H1 (cell line): Measurements from ENCODE around the gene TNS1. TPM values are rescaled to one million over a fixed set of nuclear protein-coding genes. Genes with fewer than 3 reads are reported as not detected.

Experiments
- CTCF ChIA-PET: fragments of 300-600 bp; sonication (Branson Sonifier 250); formaldehyde crosslinking; loops from one replicate; lab custom pipeline; 2021; ENCODE audit not compliant: partially characterized antibody; lab: Charles Lee
- POLR2A ChIA-PET: fragments of 300-600 bp; sonication (Branson Sonifier 250); formaldehyde crosslinking; loops from one replicate; lab custom pipeline; 2021; ENCODE audit warnings: inconsistent platforms; ENCODE audit not compliant: partially characterized antibody; lab: Charles Lee
- DNase-seq, 2 experiments: peaks; one replicate each; pipeline versions ENCODE4 v3.0.0 to v3.0.0-alpha.2; 2010 to 2022; ENCODE audit warnings: low spot score in 2 of 2, low read depth in 1 of 2, mixed read lengths in 1 of 2
- FAIRE-seq: peaks from 2 replicates; lab custom pipeline; 2011; peaks lifted over from hg19 to GRCh38; lab: Jason Lieb, UNC
- H2AFZ ChIP-seq: 2 replicates; pipeline ENCODE4 v1.8.1; 2012; ENCODE audit warnings: low read length, inconsistent platforms
- H2AK5ac ChIP-seq: 2 replicates; pipeline ENCODE4 v1.6.1; 2013; ENCODE audit warnings: low read depth, low read length
- H2BK120ac ChIP-seq: replicated peaks from 2 replicates; pipeline ENCODE3; 2013; ENCODE audit warnings: low read depth, low read length, inconsistent platforms
- H2BK12ac ChIP-seq: 2 replicates; pipeline ENCODE4 v1.6.1; 2013; ENCODE audit warnings: low read depth, low read length
- H2BK15ac ChIP-seq: 2 replicates; pipeline ENCODE4 v1.6.1; 2013; ENCODE audit warnings: low read length
- H2BK20ac ChIP-seq: 2 replicates; pipeline ENCODE4 v1.6.1; 2013; ENCODE audit warnings: low read length
- H2BK5ac ChIP-seq: 2 replicates; pipeline ENCODE4 v1.6.1; 2013; ENCODE audit warnings: low read depth, low read length
- H3K14ac ChIP-seq: 2 replicates; pipeline ENCODE4 v1.6.1; 2013; ENCODE audit warnings: inconsistent platforms; ENCODE audit not compliant: insufficient read length
- H3K18ac ChIP-seq: 2 replicates; pipeline ENCODE4 v1.6.1; 2013; ENCODE audit warnings: low read length; ENCODE audit errors: extremely low read depth
- H3K23ac ChIP-seq: 2 replicates; pipeline ENCODE4 v1.6.1; 2013; ENCODE audit warnings: inconsistent platforms; ENCODE audit not compliant: insufficient read length
- H3K23me2 ChIP-seq: 2 replicates; pipeline ENCODE4 v1.6.1; 2013; ENCODE audit warnings: low read depth, low read length
- H3K27ac ChIP-seq: 2 replicates; pipeline ENCODE4 v1.6.1; 2011; ENCODE audit warnings: low read depth, low read length, inconsistent platforms
- H3K27me3 ChIP-seq, 4 experiments: replicated peaks in 1 of 4; 1 replicate in 1 of 4; 2 replicates in 3 of 4; pipeline versions ENCODE4 v1.6.1 to v1.8.1; 2011 to 2013; ENCODE audit warnings: low read length in 3 of 4, mild to moderate bottlenecking in 3 of 4, inconsistent platforms in 2 of 4, mixed read lengths in 2 of 4, moderate library complexity in 1 of 4; ENCODE audit not compliant: control insufficient read depth in 3 of 4, insufficient read depth in 3 of 4; ENCODE audit errors: extremely low read depth in 1 of 4
- H3K36me3 ChIP-seq, 4 experiments: 2 replicates each; pipeline versions ENCODE4 v1.6.1 to v1.8.1; 2011 to 2013; ENCODE audit warnings: mild to moderate bottlenecking in 4 of 4, low read length in 3 of 4, moderate library complexity in 2 of 4, control low read depth in 1 of 4, inconsistent platforms in 1 of 4; ENCODE audit not compliant: insufficient read depth in 4 of 4, control insufficient read depth in 2 of 4
- H3K4ac ChIP-seq: replicated peaks from 2 replicates; pipeline ENCODE3; 2013; ENCODE audit warnings: low read length, low read depth, mixed read lengths, inconsistent platforms; ENCODE audit not compliant: insufficient read length
- H3K4me1 ChIP-seq, 4 experiments: replicated peaks in 1 of 4; 1 replicate in 1 of 4; 2 replicates in 3 of 4; pipeline versions ENCODE4 v1.6.1 to v1.8.1; 2011 to 2013; ENCODE audit warnings: low read length in 3 of 4, inconsistent platforms in 2 of 4, mixed read lengths in 1 of 4; ENCODE audit not compliant: insufficient read depth in 4 of 4, control insufficient read depth in 3 of 4
- H3K4me2 ChIP-seq, 2 experiments: 2 replicates each; pipeline versions ENCODE4 v1.6.1 to v1.8.1; 2011 to 2013; ENCODE audit warnings: low read depth in 2 of 2, low read length in 2 of 2, control low read depth in 1 of 2, inconsistent platforms in 1 of 2, mild to moderate bottlenecking in 1 of 2; ENCODE audit not compliant: insufficient read depth in 1 of 2
- H3K4me3 ChIP-seq, 4 experiments: fragments of 200-600, 300-600 bp in 1 of 4; sonication (generic), shearing (Covaris generic), sonication (Bioruptor Twin) in 1 of 4; 2 replicates each; pipeline versions ENCODE4 v1.5.1 to v1.8.1; 2011 to 2016; ENCODE audit warnings: low read length in 4 of 4, low read depth in 3 of 4, control low read depth in 2 of 4, inconsistent platforms in 2 of 4, mild to moderate bottlenecking in 2 of 4, mixed read lengths in 1 of 4, moderate library complexity in 1 of 4; ENCODE audit not compliant: insufficient read depth in 2 of 4; ENCODE audit errors: extremely low read depth in 1 of 4
- H3K56ac ChIP-seq: replicated peaks from 2 replicates; pipeline ENCODE3; 2013; ENCODE audit warnings: low read depth, mild to moderate bottlenecking, mixed read lengths, low read length, inconsistent platforms; ENCODE audit not compliant: insufficient read length
- H3K79me1 ChIP-seq: 2 replicates; pipeline ENCODE4 v1.6.1; 2013; ENCODE audit warnings: low read depth, low read length, control low read depth
- H3K79me2 ChIP-seq, 2 experiments: 2 replicates each; pipeline versions ENCODE4 v1.6.1 to v1.8.1; 2012 to 2013; ENCODE audit warnings: low read length in 2 of 2, mild to moderate bottlenecking in 2 of 2, inconsistent platforms in 1 of 2; ENCODE audit not compliant: insufficient read depth in 2 of 2, control insufficient read depth in 1 of 2
- H3K9ac ChIP-seq, 4 experiments: replicated peaks in 1 of 4; 1 replicate in 1 of 4; 2 replicates in 3 of 4; pipeline versions ENCODE4 v1.6.1 to v1.8.1; 2011 to 2013; ENCODE audit warnings: low read depth in 3 of 4, low read length in 3 of 4, control low read depth in 2 of 4, mild to moderate bottlenecking in 2 of 4, moderate library complexity in 2 of 4, inconsistent platforms in 1 of 4; ENCODE audit errors: extremely low read depth in 1 of 4
- H3K9me3 ChIP-seq, 2 experiments: 2 replicates each; pipeline versions ENCODE4 v1.6.1 to v1.8.1; 2012 to 2013; ENCODE audit warnings: mild to moderate bottlenecking in 2 of 2, moderate library complexity in 2 of 2, control low read depth in 1 of 2, inconsistent platforms in 1 of 2, low read depth in 1 of 2, low read length in 1 of 2, mixed read lengths in 1 of 2; ENCODE audit not compliant: insufficient read depth in 2 of 2
- H4K20me1 ChIP-seq, 2 experiments: replicated peaks in 1 of 2; 2 replicates each; pipeline versions ENCODE3 to v1.8.1; 2011 to 2013; ENCODE audit warnings: inconsistent platforms in 2 of 2, low read length in 2 of 2, mild to moderate bottlenecking in 1 of 2; ENCODE audit not compliant: insufficient read depth in 2 of 2, control insufficient read depth in 1 of 2
- H4K5ac ChIP-seq: 2 replicates; pipeline ENCODE4 v1.6.1; 2013; ENCODE audit warnings: low read length, low read depth, mixed read lengths, inconsistent platforms; ENCODE audit not compliant: insufficient read length
- H4K8ac ChIP-seq: 2 replicates; pipeline ENCODE4 v1.8.0; 2013; ENCODE audit warnings: mild to moderate bottlenecking, moderate library complexity, low read length, inconsistent platforms; ENCODE audit not compliant: insufficient read depth; ENCODE audit errors: extremely low read depth
- H4K91ac ChIP-seq: replicated peaks from 2 replicates; pipeline ENCODE3; 2013; ENCODE audit warnings: low read length, mixed read lengths, inconsistent platforms; ENCODE audit not compliant: insufficient read length
- CBX5 ChIP-seq: fragments of 300-800, 300-1000 bp; sonication (generic); IDR thresholded peaks from 2 replicates; pipeline ENCODE4 v1.7.1; 2016; ENCODE audit warnings: antibody characterized with exemption, low read length, low read depth
- CTBP2 ChIP-seq: IDR thresholded peaks from 2 replicates; pipeline ENCODE4 v1.7.0; 2011; ENCODE audit warnings: borderline replicate concordance, mild to moderate bottlenecking, moderate library complexity, mixed read lengths, low read length; ENCODE audit not compliant: insufficient read depth, insufficient read length
- GTF2F1 ChIP-seq: IDR thresholded peaks from 2 replicates; pipeline ENCODE4 v1.6.1; 2012; ENCODE audit warnings: low read depth, low read length, improper control_type of control experiment, borderline replicate concordance
- JUN ChIP-seq: IDR thresholded peaks from 2 replicates; pipeline ENCODE4 v1.6.1; 2011; ENCODE audit warnings: low read depth, mild to moderate bottlenecking, improper control_type of control experiment, low read length
- PHF8 ChIP-seq: fragments of 200-600 bp; sonication (generic); conservative IDR thresholded peaks from 2 replicates; pipeline ENCODE4 v1.7.1; 2012; ENCODE audit warnings: low read depth, mild to moderate bottlenecking, inconsistent platforms, low read length, moderate library complexity
- POU5F1 ChIP-seq: IDR thresholded peaks from 2 replicates; pipeline ENCODE4 v1.6.1; 2011; ENCODE audit warnings: low read depth, mild to moderate bottlenecking, low read length, moderate library complexity
- RFX5 ChIP-seq: IDR thresholded peaks from 2 replicates; pipeline ENCODE4 v1.6.1; 2011; ENCODE audit warnings: low read depth, low read length, improper control_type of control experiment, borderline replicate concordance
- SIRT6 ChIP-seq: IDR thresholded peaks from one replicate; pipeline ENCODE4 v1.7.1; 2012; ENCODE audit warnings: low read length, inconsistent platforms
- SP1 ChIP-seq: IDR thresholded peaks from 2 replicates; pipeline ENCODE4 v1.6.1; 2011; ENCODE audit warnings: low read depth, low read length
- SP4 ChIP-seq: IDR thresholded peaks from 2 replicates; pipeline ENCODE4 v1.6.1; 2012; ENCODE audit warnings: low read length, inconsistent platforms
- SUZ12 ChIP-seq: fragments of 200-600 bp; sonication (generic); IDR thresholded peaks from 2 replicates; pipeline ENCODE4 v1.6.1; 2012; ENCODE audit warnings: mild to moderate bottlenecking, inconsistent platforms, low read length, moderate library complexity, mixed read lengths
- WGBS, 2 experiments: shearing (Covaris generic) in 1 of 2; methylation state at CpG; one replicate each; pipeline versions ENCODE4 v1.1.6 to v1.1.7; 2013 to 2015; ENCODE audit warnings: low lambda C conversion rate in 2 of 2, mixed read lengths in 2 of 2, inconsistent platforms in 1 of 2, low coverage in 1 of 2, missing lambda C conversion rate in 1 of 2; ENCODE audit not compliant: insufficient replicate concordance in 2 of 2, insufficient coverage in 1 of 2, insufficient read length in 1 of 2; ENCODE audit errors: extremely low coverage in 1 of 2, missing lambda C conversion rate in 1 of 2; 5-methylcytosine and 5-hydroxymethylcytosine counted together
- polyA plus RNA-seq, 7 experiments: library from polyadenylated mRNA; depleted of rRNA in 3 of 7; stranded (reverse) in 5 of 7; unstranded in 2 of 7; fragments of >200 nt in 5 of 7; fragments of 200-250 nt in 2 of 7; gene quantifications; 1 replicate in 5 of 7; 2 replicates in 1 of 7; 4 replicates in 1 of 7; pipeline versions ENCODE4 v1.2.1 to v1.2.3, GENCODE V29; 2011 to 2013; ENCODE audit warnings: missing spikeins in 2 of 7, mixed read lengths in 2 of 7
- total RNA-seq: library from RNA; stranded (reverse); fragmentation: NEBNext Ultra II Directional; extraction: Animal tissue kit (Norgen Biotek cat#: 25700); gene quantifications from 2 replicates; pipeline ENCODE4 v1.2.1, GENCODE V29; 2021
- TF ChIP-seq, protein P1 (sequence below): IDR thresholded peaks from 2 replicates; pipeline ENCODE4 v1.6.1; 2012; ENCODE audit warnings: inconsistent platforms
- TF ChIP-seq, protein P2 (sequence below): IDR thresholded peaks from 2 replicates; pipeline ENCODE4 v1.6.1; 2012; ENCODE audit warnings: inconsistent platforms

Gene TNS1
- total and polyA plus RNA-seq, 2 of the 8 experiments (the other 6 are each of a cell fraction or from before 2014, with no cell fraction given) = 1.5 to 5.1 TPM

DNA sequence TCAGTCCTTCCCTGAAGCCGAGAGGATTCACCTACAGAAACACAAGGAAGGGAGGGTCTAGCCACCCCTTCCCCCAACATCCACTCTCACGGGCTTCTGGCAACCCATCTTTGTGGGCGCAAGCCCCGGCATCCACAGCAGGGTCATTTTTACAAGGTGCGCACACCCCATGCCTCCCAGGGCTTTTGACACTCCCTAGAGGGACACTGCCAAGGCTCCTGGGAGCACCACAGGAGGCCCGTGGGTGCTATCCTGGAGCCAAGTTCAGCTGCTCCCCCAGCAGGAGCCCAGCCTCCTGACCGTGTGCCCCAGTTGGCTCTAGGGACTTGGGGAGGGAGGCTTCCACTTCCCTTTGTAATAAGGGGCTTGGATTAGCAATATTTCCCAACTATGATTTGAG is 251.6 kb downstream of the TNS1 start:
- TF ChIP-seq, protein P1, sequence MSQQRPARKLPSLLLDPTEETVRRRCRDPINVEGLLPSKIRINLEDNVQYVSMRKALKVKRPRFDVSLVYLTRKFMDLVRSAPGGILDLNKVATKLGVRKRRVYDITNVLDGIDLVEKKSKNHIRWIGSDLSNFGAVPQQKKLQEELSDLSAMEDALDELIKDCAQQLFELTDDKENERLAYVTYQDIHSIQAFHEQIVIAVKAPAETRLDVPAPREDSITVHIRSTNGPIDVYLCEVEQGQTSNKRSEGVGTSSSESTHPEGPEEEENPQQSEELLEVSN = no peak
- TF ChIP-seq CBX5 = no peak
- no peak for TF ChIP-seq SUZ12
- TF ChIP-seq, protein P2, sequence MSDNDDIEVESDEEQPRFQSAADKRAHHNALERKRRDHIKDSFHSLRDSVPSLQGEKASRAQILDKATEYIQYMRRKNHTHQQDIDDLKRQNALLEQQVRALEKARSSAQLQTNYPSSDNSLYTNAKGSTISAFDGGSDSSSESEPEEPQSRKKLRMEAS = no peak
- no peak for TF ChIP-seq PHF8
- TF ChIP-seq SP4 = no peak
- TF ChIP-seq GTF2F1 = no peak
- no peak for TF ChIP-seq JUN
- no peak for TF ChIP-seq POU5F1
- no peak for TF ChIP-seq SP1
- TF ChIP-seq SIRT6 = no peak
- TF ChIP-seq CTBP2 = no peak
- no peak for TF ChIP-seq RFX5
- H2BK20ac ChIP-seq = no peak overlapping the region
- H3K4ac ChIP-seq = no peak overlapping the region
- no peak overlapping the region for H2BK12ac ChIP-seq
- no peak overlapping the region for H2BK15ac ChIP-seq
- no peak overlapping the region for H3K18ac ChIP-seq
- POLR2A ChIA-PET = no interaction called here
- no peaks in the 10 kb centered on the region for H4K20me1 ChIP-seq
- no peak overlapping the region for H3K56ac ChIP-seq
- WGBS, 2 experiments = 86% methylated on average over 7 of the region's 7 CpGs; no CpG with 5 or more reads in 1 of the 2 experiments
- H3K9ac ChIP-seq = no peak overlapping the region
- H2BK120ac ChIP-seq = no peak overlapping the region
- H3K79me1 ChIP-seq = no peaks in the 10 kb centered on the region
- H3K36me3 ChIP-seq = no peaks in the 10 kb centered on the region
- no peak overlapping the region for H3K27ac ChIP-seq
- H3K4me1 ChIP-seq = no peaks in the 10 kb centered on the region
- H3K23ac ChIP-seq = no peak overlapping the region
- no peaks in the 10 kb centered on the region for H3K9me3 ChIP-seq
- H3K27me3 ChIP-seq = peaks cover 0 to 3% (median 0%) of the 10 kb centered on the region in 4 experiments; a peak in 3 of 7 replicates
- H2AK5ac ChIP-seq = no peak overlapping the region
- no peak overlapping the region for H4K8ac ChIP-seq
- no peak overlapping the region for H4K5ac ChIP-seq
- FAIRE-seq = no peak
- no peaks in the 10 kb centered on the region; the same call in 1 of the 2 replicates for H3K23me2 ChIP-seq
- no peak overlapping the region for H4K91ac ChIP-seq
- no peak for DNase-seq
- H3K14ac ChIP-seq = no peak overlapping the region
- CTCF ChIA-PET = interaction anchor here (0.8 to 2.0 kb wide), 5 partner anchors 11 to 1064 kb away, joined by 3 to 6 read pairs (median 3); no protein-coding TSS in a partner anchor
- no peak overlapping the region for H2BK5ac ChIP-seq
- no peak overlapping the region for H3K4me3 ChIP-seq
- H3K79me2 ChIP-seq = no peaks in the 10 kb centered on the region
- no peak overlapping the region for H3K4me2 ChIP-seq
- H2AFZ ChIP-seq = no peak overlapping the region
